ENCODE measurements around the gene THAP12. TPM values are rescaled to one million over a fixed set of nuclear protein-coding genes. Genes with fewer than 3 reads are reported as not detected.
A peak's percentile ranks its signal among the peaks of the same experiment; 100 is the strongest.

Gene THAP12
- total RNA-seq, 1 experiment from 2014 or later: 44.1 TPM

DNA sequence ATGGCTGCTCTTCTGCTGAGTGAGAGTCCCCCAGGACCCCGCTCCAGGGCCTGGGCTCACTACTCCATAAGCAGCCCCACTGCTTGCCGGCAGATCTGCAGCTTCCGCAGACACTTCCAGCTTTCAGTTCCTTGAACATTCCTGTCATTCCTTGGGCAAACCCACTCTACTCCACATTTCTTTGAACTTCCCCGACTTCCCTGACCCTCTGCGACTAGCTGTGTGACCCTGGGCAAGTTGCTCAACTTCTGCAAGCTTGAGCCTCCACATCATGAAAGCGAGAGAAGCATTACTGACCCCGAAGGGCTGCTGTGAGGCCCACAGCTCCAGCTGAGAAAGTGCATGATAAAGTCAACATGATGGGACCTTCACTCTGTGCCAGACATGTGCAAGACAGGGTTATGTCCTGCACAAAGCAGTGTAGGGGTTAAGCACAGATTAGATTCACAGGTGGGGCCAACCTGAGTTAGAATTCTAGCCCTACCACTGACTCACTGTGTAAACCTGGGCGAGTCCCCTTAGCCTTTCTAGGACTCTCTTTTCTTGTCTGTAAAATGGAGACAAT, 51.8 kb downstream of the THAP12 start:
- CTCF ChIA-PET: no interaction called here

DNA sequence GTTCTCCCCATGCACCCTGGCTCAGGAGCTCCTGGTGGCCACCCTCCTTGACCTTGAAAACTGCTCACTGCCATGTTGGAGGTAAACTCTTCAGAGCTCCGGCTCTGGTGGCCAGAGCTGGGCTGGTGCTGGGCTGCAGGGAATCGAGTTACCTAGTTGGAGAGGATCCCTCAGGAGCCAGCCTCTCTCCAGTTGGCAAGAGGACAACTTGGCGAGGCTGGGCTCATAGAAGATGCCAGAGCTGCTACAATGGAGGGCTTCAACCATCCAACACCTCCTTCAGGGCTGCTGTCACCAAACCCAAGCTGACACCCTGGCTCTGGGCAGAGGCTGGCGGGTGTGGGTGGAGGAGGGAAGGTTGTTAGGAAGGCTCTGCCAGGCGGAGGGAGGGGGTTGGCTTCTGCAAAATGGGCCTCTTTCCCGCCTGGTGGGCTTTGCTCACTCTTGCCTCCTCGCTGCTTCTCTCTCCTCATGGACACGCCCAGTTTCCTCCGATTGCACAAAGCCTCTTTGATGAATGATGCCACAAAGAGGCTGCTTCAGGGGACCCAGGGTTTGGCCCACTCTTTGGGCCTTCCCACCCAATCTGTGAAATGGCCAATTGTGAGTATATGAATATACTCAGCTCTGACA, 53.1 kb downstream of the THAP12 start:
- Histone ChIP-seq H3K4me3 (replicated peaks in 1 of 2; ENCODE audit: low read depth in 1 of 2, low read length in 2 of 2) (no peak overlapping the region), H3K36me3 (ENCODE audit: control insufficient read depth in 1 of 2, insufficient read depth in 2 of 2, low read length in 2 of 2) (no peaks in the 10 kb centered on the region), H3K9me3 (ENCODE audit: control insufficient read depth in 1 of 2, insufficient read depth in 1 of 2, low read depth in 1 of 2, low read length in 2 of 2) (no peaks in the 10 kb centered on the region), H3K9me2 (ENCODE audit: insufficient read depth) (no peaks in the 10 kb centered on the region), H3K27ac (ENCODE audit: low read depth, low read length) (no peak overlapping the region), H3K4me1 (ENCODE audit: control insufficient read depth in 1 of 2, insufficient read depth in 2 of 2, low read length in 2 of 2) (peaks cover 8 to 23% of the 10 kb centered on the region in 2 experiments), H3K79me2 (ENCODE audit: insufficient read depth, low read length) (no peaks in the 10 kb centered on the region), H3K9ac (ENCODE audit: low read length) (no peak overlapping the region), H2AFZ (ENCODE audit: low read depth, low read length, poor library complexity, severe bottlenecking) (no peak overlapping the region), H4K20me1 (ENCODE audit: insufficient read depth) (no peaks in the 10 kb centered on the region), H3K4me2 (ENCODE audit: low read length) (no peak overlapping the region), H3K27me3 (ENCODE audit: insufficient read depth, low read length) (no peaks in the 10 kb centered on the region)
- DNase-seq (ENCODE audit: low read depth, low spot score) (no peak), ATAC-seq (no peak)
- ChIA-PET RAD21 (ENCODE audit: low non-redundant PET in 1 of 2, low total read pairs in 2 of 2, uncharacterized antibody in 2 of 2, unreplicated experiment in 2 of 2) (no interaction called here), POLR2A (no interaction called here), CTCF (interaction anchor here (2.0 kb wide), 1 partner anchor 9 kb away, joined by 5 read pairs; no protein-coding TSS in a partner anchor)
- BruUV-seq (replicated peaks): no TSS peak
- intact Hi-C loops (cut with micrococcal nuclease): loop anchor here (10.0 kb wide), 1 partner anchor 357 kb away; no protein-coding TSS in a partner anchor
- no peak for TF ChIP-seq FOSL1 (IDR thresholded peaks at IDR 0.05; ENCODE audit: low read depth)
- no peak for TF ChIP-seq POLR2A (IDR thresholded peaks at IDR 0.05; ENCODE audit: borderline replicate concordance, extremely low read depth, insufficient read depth, insufficient read length)
- no peak for TF ChIP-seq EZH2 (IDR thresholded peaks at IDR 0.05)
- no peak for TF ChIP-seq EZH2phosphoT487 (IDR thresholded peaks at IDR 0.05; ENCODE audit: borderline replicate concordance)
- no peak for TF ChIP-seq SP1 (IDR thresholded peaks at IDR 0.05; ENCODE audit: low read depth)
- no peak for TF ChIP-seq SIN3A (IDR thresholded peaks at IDR 0.05; ENCODE audit: low read depth)
- TF ChIP-seq EGR1 (IDR thresholded peaks at IDR 0.05; ENCODE audit: low read depth): no peak
- TF ChIP-seq, protein P1, sequence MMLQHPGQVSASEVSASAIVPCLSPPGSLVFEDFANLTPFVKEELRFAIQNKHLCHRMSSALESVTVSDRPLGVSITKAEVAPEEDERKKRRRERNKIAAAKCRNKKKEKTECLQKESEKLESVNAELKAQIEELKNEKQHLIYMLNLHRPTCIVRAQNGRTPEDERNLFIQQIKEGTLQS (IDR thresholded peaks at IDR 0.05): no peak
- no peak for TF ChIP-seq SRF (IDR thresholded peaks at IDR 0.05; ENCODE audit: low read depth)
- TF ChIP-seq, protein P2, sequence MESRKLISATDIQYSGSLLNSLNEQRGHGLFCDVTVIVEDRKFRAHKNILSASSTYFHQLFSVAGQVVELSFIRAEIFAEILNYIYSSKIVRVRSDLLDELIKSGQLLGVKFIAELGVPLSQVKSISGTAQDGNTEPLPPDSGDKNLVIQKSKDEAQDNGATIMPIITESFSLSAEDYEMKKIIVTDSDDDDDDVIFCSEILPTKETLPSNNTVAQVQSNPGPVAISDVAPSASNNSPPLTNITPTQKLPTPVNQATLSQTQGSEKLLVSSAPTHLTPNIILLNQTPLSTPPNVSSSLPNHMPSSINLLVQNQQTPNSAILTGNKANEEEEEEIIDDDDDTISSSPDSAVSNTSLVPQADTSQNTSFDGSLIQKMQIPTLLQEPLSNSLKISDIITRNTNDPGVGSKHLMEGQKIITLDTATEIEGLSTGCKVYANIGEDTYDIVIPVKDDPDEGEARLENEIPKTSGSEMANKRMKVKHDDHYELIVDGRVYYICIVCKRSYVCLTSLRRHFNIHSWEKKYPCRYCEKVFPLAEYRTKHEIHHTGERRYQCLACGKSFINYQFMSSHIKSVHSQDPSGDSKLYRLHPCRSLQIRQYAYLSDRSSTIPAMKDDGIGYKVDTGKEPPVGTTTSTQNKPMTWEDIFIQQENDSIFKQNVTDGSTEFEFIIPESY (IDR thresholded peaks at IDR 0.05; ENCODE audit: extremely low read depth, insufficient replicate concordance, low read length): no peak
- TF ChIP-seq YY1 (IDR thresholded peaks at IDR 0.05; ENCODE audit: extremely low read depth, insufficient replicate concordance, low read depth, low read length): no peak
- no peak for TF ChIP-seq ELF1 (IDR thresholded peaks at IDR 0.05; ENCODE audit: borderline replicate concordance, low read depth)
- no peak for TF ChIP-seq JUND (IDR thresholded peaks at IDR 0.05)
- TF ChIP-seq RAD21 (IDR thresholded peaks at IDR 0.05; ENCODE audit: low read depth): no peak

More for the DNA sequence above, 51.8 kb downstream of the THAP12 start:
- intact Hi-C loops (cut with micrococcal nuclease): loop anchor here (10.0 kb wide), 1 partner anchor 356 kb away; no protein-coding TSS in a partner anchor
- Histone ChIP-seq H3K4me1 (ENCODE audit: control insufficient read depth in 1 of 2, insufficient read depth in 2 of 2, low read length in 2 of 2) (peaks cover 8 to 15% of the 10 kb centered on the region in 2 experiments), H3K36me3 (ENCODE audit: control insufficient read depth in 1 of 2, insufficient read depth in 2 of 2, low read length in 2 of 2) (no peaks in the 10 kb centered on the region), H3K27me3 (ENCODE audit: insufficient read depth, low read length) (no peaks in the 10 kb centered on the region), H3K4me3 (replicated peaks in 1 of 2; ENCODE audit: low read depth in 1 of 2, low read length in 2 of 2) (no peak overlapping the region), H4K20me1 (ENCODE audit: insufficient read depth) (no peaks in the 10 kb centered on the region), H3K27ac (ENCODE audit: low read depth, low read length) (no peak overlapping the region), H3K9ac (ENCODE audit: low read length) (no peak overlapping the region), H3K9me2 (ENCODE audit: insufficient read depth) (no peaks in the 10 kb centered on the region), H3K9me3 (ENCODE audit: control insufficient read depth in 1 of 2, insufficient read depth in 1 of 2, low read depth in 1 of 2, low read length in 2 of 2) (no peaks in the 10 kb centered on the region), H3K79me2 (ENCODE audit: insufficient read depth, low read length) (no peaks in the 10 kb centered on the region), H3K4me2 (ENCODE audit: low read length) (peak overlapping the region; percentile 53), H2AFZ (ENCODE audit: low read depth, low read length, poor library complexity, severe bottlenecking) (no peak overlapping the region)
- DNase-seq (ENCODE audit: low read depth, low spot score): peak; percentile 3
- BruUV-seq (replicated peaks): no TSS peak
- ChIA-PET POLR2A (no interaction called here), RAD21 (ENCODE audit: low non-redundant PET in 1 of 2, low total read pairs in 2 of 2, uncharacterized antibody in 2 of 2, unreplicated experiment in 2 of 2) (interaction anchor here in 1 of 2 experiments (0.6 to 1.1 kb wide), 2 partner anchors 10 to 43 kb away, joined by 3 to 4 read pairs; no protein-coding TSS in a partner anchor)
- no peak for TF ChIP-seq JUND (IDR thresholded peaks at IDR 0.05)
- TF ChIP-seq RAD21 (IDR thresholded peaks at IDR 0.05; ENCODE audit: low read depth): no peak
- peak; percentile 70 for ATAC-seq
